HFFc6 (cell line): ENCODE results near the gene NUP153. TPM values are rescaled to one million over a fixed set of nuclear protein-coding genes. Genes with fewer than 3 reads are reported as not detected.
"Not testable (repeated sequence)": the region's sequence is repeated elsewhere in the genome, so short reads cannot be mapped to it uniquely, and the experiment has no call there.

ENCODE experiments used
- DNase-seq: peaks from one replicate; pipeline ENCODE4 v3.0.0-alpha.2; 2018
- H3K27ac Mint-ChIP-seq: 2 replicates; pipeline ENCODE4 v1.8.0; 2020; ENCODE audit warnings: mild to moderate bottlenecking, mixed read lengths
- H3K27me3 Mint-ChIP-seq: 2 replicates; pipeline ENCODE4 v1.8.0; 2021; ENCODE audit warnings: mild to moderate bottlenecking, moderate library complexity, mixed read lengths; ENCODE audit not compliant: insufficient read depth
- H3K36me3 Mint-ChIP-seq: 2 replicates; pipeline ENCODE4 v1.8.0; 2021; ENCODE audit warnings: low read depth, mixed read lengths
- H3K4me1 Mint-ChIP-seq: 2 replicates; pipeline ENCODE4 v1.8.0; 2020; ENCODE audit warnings: low read depth, mixed read lengths
- H3K4me3 Mint-ChIP-seq: 2 replicates; pipeline ENCODE4 v1.8.0; 2020; ENCODE audit warnings: mild to moderate bottlenecking, moderate library complexity, mixed read lengths
- H3K9me3 Mint-ChIP-seq: 2 replicates; pipeline ENCODE4 v1.8.0; 2020; ENCODE audit warnings: mild to moderate bottlenecking, mixed read lengths
- CTCF ChIP-seq: fragments of 200-600 bp; sonication (generic); IDR thresholded peaks from 2 replicates; pipeline ENCODE4 v1.5.0; 2021; ENCODE audit warnings: antibody characterized with exemption, mild to moderate bottlenecking
- total RNA-seq, 6 experiments: library from RNA; stranded (reverse); fragmentation: NEBNext Ultra II Directional; extraction: Animal tissue kit (Norgen Biotek cat#: 25700); gene quantifications; 2 replicates in 1 of 6; 3 replicates in 5 of 6; pipeline ENCODE4 v1.2.3, GENCODE V29; 2021

Gene NUP153
- total RNA-seq, 6 experiments from 2014 or later = 32.9 to 42.0 (median 37.1) TPM

GRCh38 chr6:17740559-17741220 lies 34.0 kb upstream of the NUP153 start:
- peaks cover 11% of the 10 kb centered on the region for H3K27me3 Mint-ChIP-seq
- H3K9me3 Mint-ChIP-seq = peaks cover 32% of the 10 kb centered on the region
- H3K36me3 Mint-ChIP-seq = peaks cover 4% of the 10 kb centered on the region
- H3K27ac Mint-ChIP-seq = no peak overlapping the region
- no peak for DNase-seq
- H3K4me1 Mint-ChIP-seq = no peaks in the 10 kb centered on the region
- TF ChIP-seq CTCF = no peak
- H3K4me3 Mint-ChIP-seq = no peak overlapping the region

- H3K9me3 Mint-ChIP-seq = peaks cover 32% of the 10 kb centered on the region
- H3K4me1 Mint-ChIP-seq = no peaks in the 10 kb centered on the region
- peaks cover 4% of the 10 kb centered on the region for H3K36me3 Mint-ChIP-seq
- H3K27me3 Mint-ChIP-seq = peaks cover 12% of the 10 kb centered on the region
- no peak for TF ChIP-seq CTCF
- DNase-seq = no peak
- H3K27ac Mint-ChIP-seq = no peak overlapping the region
- no peak overlapping the region for H3K4me3 Mint-ChIP-seq
Measured at GRCh38 chr6:17737704-17738252, 31.1 kb upstream of the NUP153 start.

GRCh38 chr6:17735311-17735710 lies 28.6 kb upstream of the NUP153 start:
- H3K36me3 Mint-ChIP-seq, H3K27ac Mint-ChIP-seq, DNase-seq, H3K27me3 Mint-ChIP-seq, H3K4me3 Mint-ChIP-seq, H3K4me1 Mint-ChIP-seq: not testable (repeated sequence)
- H3K9me3 Mint-ChIP-seq = peaks cover 32% of the 10 kb centered on the region

- Mint-ChIP-seq H3K27ac (no peak overlapping the region), H3K27me3 (peaks cover 3% of the 10 kb centered on the region), H3K36me3 (peaks cover 6% of the 10 kb centered on the region; the same call in 1 of the 2 replicates), H3K4me3 (no peak overlapping the region), H3K9me3 (no peaks in the 10 kb centered on the region), H3K4me1 (peaks cover 8% of the 10 kb centered on the region; the same call in 1 of the 2 replicates)
- no peak for TF ChIP-seq CTCF
- no peak for DNase-seq
Measured at GRCh38 chr6:17730078-17730704, 23.5 kb upstream of the NUP153 start.

- Mint-ChIP-seq H3K9me3 (no peaks in the 10 kb centered on the region), H3K4me3 (no peak overlapping the region), H3K36me3 (peaks cover 6% of the 10 kb centered on the region; the same call in 1 of the 2 replicates), H3K4me1 (peaks cover 12% of the 10 kb centered on the region; the same call in 1 of the 2 replicates), H3K27me3 (peaks cover 4% of the 10 kb centered on the region), H3K27ac (no peak overlapping the region)
- no peak for DNase-seq
- TF ChIP-seq CTCF = no peak
Measured at GRCh38 chr6:17729223-17730077, 22.7 kb upstream of the NUP153 start.
